Endothelial cell of umbilical vein (primary cell): ENCODE measurements around the gene STPG3.

Experiments
- EZH2 ChIP-seq: IDR thresholded peaks from 2 replicates; pipeline ENCODE4 v1.6.1; 2012; ENCODE audit warnings: borderline replicate concordance, low read depth, mild to moderate bottlenecking, moderate library complexity, low read length, inconsistent platforms; ENCODE audit not compliant: severe bottlenecking
- FOS ChIP-seq: IDR thresholded peaks from 2 replicates; pipeline ENCODE4 v1.6.1; 2011; ENCODE audit warnings: mild to moderate bottlenecking, low read length, moderate library complexity, borderline replicate concordance; ENCODE audit not compliant: insufficient read depth
- GATA2 ChIP-seq: IDR thresholded peaks from 2 replicates; pipeline ENCODE4 v1.7.0; 2011; ENCODE audit warnings: low read depth, mild to moderate bottlenecking, moderate library complexity, mixed read lengths, low read length; ENCODE audit not compliant: insufficient read length, insufficient read depth
- MYC ChIP-seq: IDR thresholded peaks from one replicate; pipeline ENCODE4 v1.6.1; 2011; ENCODE audit warnings: mild to moderate bottlenecking, low read depth, low read length
- POLR2A ChIP-seq: IDR thresholded peaks from 2 replicates; pipeline ENCODE4 v1.6.1; 2012; ENCODE audit warnings: low read depth, mild to moderate bottlenecking, control low read depth, low read length
- POLR2AphosphoS5 ChIP-seq: IDR thresholded peaks from 2 replicates; pipeline ENCODE4 v1.6.1; 2012; ENCODE audit warnings: low read depth, mild to moderate bottlenecking, control low read depth, low read length, moderate library complexity; ENCODE audit not compliant: insufficient read depth
- TF ChIP-seq, protein P1 (sequence below), 2 donors: IDR thresholded peaks; 1 replicate in 1 of 2; 2 replicates in 1 of 2; pipeline ENCODE4 v1.5.1; 2011; ENCODE audit warnings: low read length in 2 of 2, mild to moderate bottlenecking in 2 of 2, moderate library complexity in 2 of 2, control low read depth in 1 of 2, inconsistent platforms in 1 of 2, low read depth in 1 of 2; ENCODE audit not compliant: insufficient read depth in 1 of 2; ENCODE audit errors: extremely low read depth in 1 of 2
- TF ChIP-seq, protein P2 (sequence below): IDR thresholded peaks from 2 replicates; pipeline ENCODE4 v1.6.1; 2011; ENCODE audit not compliant: insufficient read depth, insufficient read length

DNA sequence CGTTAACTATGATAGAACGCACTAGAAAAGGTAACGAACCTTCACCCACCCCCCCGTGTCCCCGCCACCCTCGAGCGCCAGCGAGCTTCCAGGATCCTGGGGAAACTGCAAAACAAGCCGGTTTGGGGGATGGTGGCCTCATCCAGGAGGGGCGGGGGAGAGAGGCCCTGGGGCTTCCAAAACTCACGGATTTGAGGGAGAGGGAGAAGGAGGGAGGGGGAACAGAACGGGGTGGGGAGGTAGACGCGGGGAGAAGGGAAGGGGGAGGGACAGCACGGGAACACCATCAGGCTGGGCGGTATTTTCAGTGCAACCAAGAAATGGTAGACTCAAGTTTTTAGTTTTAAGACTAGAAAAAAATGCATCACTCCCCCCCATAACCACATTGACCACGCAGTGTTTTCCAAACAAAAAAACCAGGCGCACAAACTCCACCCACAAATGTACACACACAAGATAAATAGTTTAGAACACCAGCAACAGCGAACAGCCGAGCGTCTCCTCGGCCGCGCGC, 49.5 kb downstream of the STPG3 start:
- peak; percentile 8 for TF ChIP-seq POLR2A
- TF ChIP-seq, protein P1, sequence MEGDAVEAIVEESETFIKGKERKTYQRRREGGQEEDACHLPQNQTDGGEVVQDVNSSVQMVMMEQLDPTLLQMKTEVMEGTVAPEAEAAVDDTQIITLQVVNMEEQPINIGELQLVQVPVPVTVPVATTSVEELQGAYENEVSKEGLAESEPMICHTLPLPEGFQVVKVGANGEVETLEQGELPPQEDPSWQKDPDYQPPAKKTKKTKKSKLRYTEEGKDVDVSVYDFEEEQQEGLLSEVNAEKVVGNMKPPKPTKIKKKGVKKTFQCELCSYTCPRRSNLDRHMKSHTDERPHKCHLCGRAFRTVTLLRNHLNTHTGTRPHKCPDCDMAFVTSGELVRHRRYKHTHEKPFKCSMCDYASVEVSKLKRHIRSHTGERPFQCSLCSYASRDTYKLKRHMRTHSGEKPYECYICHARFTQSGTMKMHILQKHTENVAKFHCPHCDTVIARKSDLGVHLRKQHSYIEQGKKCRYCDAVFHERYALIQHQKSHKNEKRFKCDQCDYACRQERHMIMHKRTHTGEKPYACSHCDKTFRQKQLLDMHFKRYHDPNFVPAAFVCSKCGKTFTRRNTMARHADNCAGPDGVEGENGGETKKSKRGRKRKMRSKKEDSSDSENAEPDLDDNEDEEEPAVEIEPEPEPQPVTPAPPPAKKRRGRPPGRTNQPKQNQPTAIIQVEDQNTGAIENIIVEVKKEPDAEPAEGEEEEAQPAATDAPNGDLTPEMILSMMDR (IDR thresholded peaks at IDR 0.05; ENCODE audit: extremely low read depth in 1 of 2, insufficient read depth in 1 of 2, low read depth in 1 of 2, low read length in 2 of 2), result no peak
- TF ChIP-seq MYC, result no peak
- TF ChIP-seq, protein P2, sequence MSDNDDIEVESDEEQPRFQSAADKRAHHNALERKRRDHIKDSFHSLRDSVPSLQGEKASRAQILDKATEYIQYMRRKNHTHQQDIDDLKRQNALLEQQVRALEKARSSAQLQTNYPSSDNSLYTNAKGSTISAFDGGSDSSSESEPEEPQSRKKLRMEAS, result no peak
- TF ChIP-seq EZH2, result no peak
- no peak for TF ChIP-seq POLR2AphosphoS5
- no peak for TF ChIP-seq FOS
- TF ChIP-seq GATA2, result no peak
